DND-41 (cell line): Measurements from ENCODE around the gene OLFM3.

ENCODE experiments used
- ATAC-seq: fragments of 200-7000 bp; cut with Tn5 transposase; 3 replicates; pipeline ENCODE4 v1.9.1; 2021; ENCODE audit warnings: low read depth; ENCODE audit not compliant: insufficient read depth
- DNase-seq: peaks from one replicate; pipeline ENCODE4 v3.0.0-alpha.2; 2020
- H2AFZ ChIP-seq: 2 replicates; pipeline ENCODE4 v1.6.0; 2012; ENCODE audit warnings: low read depth, low read length
- H3K27ac ChIP-seq: 2 replicates; pipeline ENCODE4 v1.5.1; 2012; ENCODE audit warnings: low read length, inconsistent platforms
- H3K27me3 ChIP-seq: fragments of 200-600 bp; sonication (generic); 2 replicates; pipeline ENCODE4 v1.6.0; 2012; ENCODE audit warnings: low read length, mild to moderate bottlenecking, inconsistent platforms; ENCODE audit not compliant: insufficient read depth, poor library complexity
- H3K36me3 ChIP-seq: 2 replicates; pipeline ENCODE4 v1.5.1; 2012; ENCODE audit warnings: low read length, inconsistent platforms; ENCODE audit not compliant: insufficient read depth
- H3K4me1 ChIP-seq: 2 replicates; pipeline ENCODE4 v1.5.1; 2012; ENCODE audit warnings: mild to moderate bottlenecking, low read length; ENCODE audit not compliant: insufficient read depth
- H3K4me2 ChIP-seq: 2 replicates; pipeline ENCODE4 v1.6.0; 2012; ENCODE audit warnings: mild to moderate bottlenecking, moderate library complexity, low read length, inconsistent platforms; ENCODE audit not compliant: insufficient read depth
- H3K4me3 ChIP-seq, 2 experiments: fragments of 200-600 bp in 1 of 2; shearing (Covaris generic) in 1 of 2; 2 replicates each; pipeline ENCODE4 v1.5.1; 2012 to 2016; ENCODE audit warnings: inconsistent platforms in 2 of 2, low read length in 2 of 2, mild to moderate bottlenecking in 2 of 2, low read depth in 1 of 2, moderate library complexity in 1 of 2
- H3K79me2 ChIP-seq: 2 replicates; pipeline ENCODE4 v1.6.0; 2012; ENCODE audit warnings: low read length, inconsistent platforms; ENCODE audit not compliant: insufficient read depth
- H3K9ac ChIP-seq: 2 replicates; pipeline ENCODE4 v1.6.0; 2012; ENCODE audit warnings: low read depth, mild to moderate bottlenecking, inconsistent platforms, low read length, moderate library complexity
- H3K9me3 ChIP-seq: 2 replicates; pipeline ENCODE4 v1.5.1; 2012; ENCODE audit warnings: low read length, moderate library complexity, mild to moderate bottlenecking, inconsistent platforms; ENCODE audit not compliant: insufficient read depth, severe bottlenecking
- H4K20me1 ChIP-seq: 2 replicates; pipeline ENCODE4 v1.6.0; 2012; ENCODE audit warnings: low read length; ENCODE audit not compliant: insufficient read depth
- CTCF ChIP-seq: IDR thresholded peaks from 2 replicates; pipeline ENCODE4 v1.5.1; 2012; ENCODE audit warnings: borderline replicate concordance, low read length, moderate library complexity, mild to moderate bottlenecking; ENCODE audit not compliant: poor library complexity, severe bottlenecking; ENCODE audit errors: extremely low read depth
- EZH2 ChIP-seq: IDR thresholded peaks from 3 replicates; pipeline ENCODE4 v1.6.1; 2012; ENCODE audit warnings: borderline replicate concordance, low read depth, mild to moderate bottlenecking, moderate library complexity, low read length, inconsistent platforms; ENCODE audit not compliant: severe bottlenecking

OLFM3 gene

GRCh38 chr1:102019530-102019929 is 22.8 kb upstream of the OLFM3 start:
- TF ChIP-seq CTCF (no peak), EZH2 (no peak)
- Histone ChIP-seq H3K27me3 (no peaks in the 10 kb centered on the region), H3K4me3 (no peak overlapping the region), H3K36me3 (no peaks in the 10 kb centered on the region), H4K20me1 (no peaks in the 10 kb centered on the region), H3K27ac (no peak overlapping the region), H2AFZ (no peak overlapping the region), H3K79me2 (no peaks in the 10 kb centered on the region), H3K4me2 (no peak overlapping the region), H3K4me1 (no peaks in the 10 kb centered on the region), H3K9ac (no peak overlapping the region), H3K9me3 (no peaks in the 10 kb centered on the region)
- ATAC-seq (no peak), DNase-seq (no peak)

DNA sequence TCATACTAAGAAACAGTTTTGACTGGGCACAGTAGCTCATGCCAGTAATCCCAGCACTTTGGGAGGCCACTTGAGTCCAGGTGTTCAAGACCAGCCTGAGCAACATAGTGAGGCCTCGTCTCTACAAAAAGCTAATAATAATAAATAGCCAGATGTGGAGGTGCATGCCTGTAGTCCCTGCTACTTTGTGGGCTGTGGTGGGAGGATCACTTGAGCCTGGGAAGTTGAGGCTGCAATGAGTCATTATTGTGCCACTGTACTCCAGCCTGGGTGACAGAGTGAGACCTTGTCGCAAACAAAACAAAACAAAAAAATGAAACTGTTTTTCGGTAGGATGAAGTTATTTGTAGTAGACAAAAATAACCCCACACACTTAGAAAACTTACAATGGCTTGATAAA is 19.0 kb upstream of the OLFM3 start:
- TF ChIP-seq EZH2 (no peak), CTCF (no peak)
- no peak for ATAC-seq
- no peak overlapping the region for H3K27ac ChIP-seq

DNA sequence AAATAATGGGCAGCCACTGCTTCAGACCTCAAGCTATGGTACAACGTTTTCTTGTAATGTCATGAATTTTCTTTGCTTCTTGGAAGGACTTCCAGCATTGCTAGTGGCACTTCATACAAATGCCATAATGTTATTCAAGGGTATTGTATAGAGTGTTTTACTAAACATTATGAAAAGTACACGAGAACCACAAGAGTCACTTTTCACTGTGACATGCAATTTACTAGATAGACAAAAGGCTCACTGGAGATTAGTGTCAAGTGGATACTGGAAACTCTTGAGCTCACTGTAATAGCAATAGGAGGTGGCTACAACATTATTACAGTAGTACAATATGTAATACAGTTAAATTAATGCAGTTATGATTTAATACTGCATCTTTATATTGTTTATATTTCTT is 5.3 kb upstream of the OLFM3 start:
- no peaks in the 10 kb centered on the region for H3K4me1 ChIP-seq
- H3K79me2 ChIP-seq, result no peaks in the 10 kb centered on the region
- no peak overlapping the region for H3K27ac ChIP-seq
- H3K9me3 ChIP-seq, result no peaks in the 10 kb centered on the region
- no peak overlapping the region for H3K4me3 ChIP-seq
- H3K27me3 ChIP-seq, result no peaks in the 10 kb centered on the region
- TF ChIP-seq CTCF (no peak), EZH2 (no peak)
- no peak overlapping the region for H3K9ac ChIP-seq
- ATAC-seq, result no peak
- no peaks in the 10 kb centered on the region for H3K36me3 ChIP-seq
- no peaks in the 10 kb centered on the region for H4K20me1 ChIP-seq
- H3K4me2 ChIP-seq, result no peak overlapping the region
- no peak overlapping the region for H2AFZ ChIP-seq
- no peak for DNase-seq

More for the DNA sequence above, 19.0 kb upstream of the OLFM3 start:
- Histone ChIP-seq H3K4me2 (no peak overlapping the region), H3K36me3 (no peaks in the 10 kb centered on the region), H3K4me3 (no peak overlapping the region), H3K9me3 (no peaks in the 10 kb centered on the region), H4K20me1 (no peaks in the 10 kb centered on the region), H2AFZ (no peak overlapping the region), H3K79me2 (no peaks in the 10 kb centered on the region), H3K9ac (no peak overlapping the region), H3K27me3 (no peaks in the 10 kb centered on the region), H3K4me1 (no peaks in the 10 kb centered on the region)
- DNase-seq, result no peak

DNA sequence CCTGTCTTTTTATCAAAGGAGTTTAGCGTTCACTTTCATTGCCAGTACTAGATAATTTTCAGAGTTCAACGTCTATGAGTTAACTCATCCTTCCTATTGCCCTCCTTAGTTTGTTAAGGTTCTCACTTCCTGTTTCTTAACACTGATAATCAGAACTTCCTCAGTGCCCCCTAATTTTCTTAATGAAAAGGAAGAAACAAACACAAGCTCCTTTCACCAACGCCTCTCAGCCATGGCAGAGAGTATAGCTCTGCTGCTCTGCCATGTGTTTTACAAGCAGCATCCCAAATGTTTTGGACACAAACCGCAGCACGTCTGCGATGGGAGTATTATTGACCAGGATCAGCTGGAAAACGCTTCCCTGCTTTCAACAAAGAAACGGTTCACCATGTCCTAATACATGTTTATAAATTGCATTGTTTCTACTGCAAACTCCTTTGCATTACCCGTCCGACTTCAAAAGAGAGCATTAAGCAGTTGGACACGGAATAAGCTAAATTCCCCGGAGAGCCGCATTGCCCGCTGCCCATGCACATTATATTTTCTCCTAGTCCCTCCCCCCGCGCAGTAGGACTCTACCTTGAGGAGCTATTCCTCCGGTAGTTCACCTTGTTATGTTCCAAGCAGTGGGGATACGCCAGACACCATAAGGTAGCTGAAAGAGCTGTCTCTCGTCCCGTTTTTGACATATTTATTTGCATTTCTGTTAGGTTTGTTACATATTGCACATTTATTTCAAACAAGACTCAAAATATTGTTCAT is 561 bp downstream of the OLFM3 start:
- no peak overlapping the region for H3K4me2 ChIP-seq
- H3K9me3 ChIP-seq, result no peaks in the 10 kb centered on the region
- TF ChIP-seq CTCF (no peak), EZH2 (no peak)
- no peaks in the 10 kb centered on the region for H3K79me2 ChIP-seq
- no peaks in the 10 kb centered on the region for H3K27me3 ChIP-seq
- H3K9ac ChIP-seq, result no peak overlapping the region
- H2AFZ ChIP-seq, result no peak overlapping the region
- H3K27ac ChIP-seq, result no peak overlapping the region
- H3K4me3 ChIP-seq, result no peak overlapping the region
- no peaks in the 10 kb centered on the region for H3K4me1 ChIP-seq
- ATAC-seq, result no peak
- no peaks in the 10 kb centered on the region for H4K20me1 ChIP-seq
- no peaks in the 10 kb centered on the region for H3K36me3 ChIP-seq
- no peak for DNase-seq
